Mesothelial cell of epicardium (in vitro differentiated cells): ENCODE measurements around the gene LMF1. TPM values are rescaled to one million over a fixed set of nuclear protein-coding genes. Genes with fewer than 3 reads are reported as not detected.

Source experiments
- DNase-seq, 2 experiments: peaks; one replicate each; pipeline ENCODE4 v3.0.0; 2021; ENCODE audit warnings: low spot score in 2 of 2; ENCODE audit not compliant: unreplicated experiment in 2 of 2
- H3K27ac Mint-ChIP-seq: 2 replicates; pipeline ENCODE4 v1.8.0; 2021; ENCODE audit warnings: mixed read lengths
- H3K27me3 Mint-ChIP-seq: 2 replicates; pipeline ENCODE4 v1.8.0; 2021; ENCODE audit warnings: low read depth, mixed read lengths
- H3K36me3 Mint-ChIP-seq: 2 replicates; pipeline ENCODE4 v1.8.0; 2021; ENCODE audit warnings: mixed read lengths
- H3K4me1 Mint-ChIP-seq: 2 replicates; pipeline ENCODE4 v1.8.0; 2021; ENCODE audit warnings: mixed read lengths
- H3K4me3 Mint-ChIP-seq: 2 replicates; pipeline ENCODE4 v1.8.0; 2021; ENCODE audit warnings: mild to moderate bottlenecking, moderate library complexity, mixed read lengths
- H3K9me3 Mint-ChIP-seq: 2 replicates; pipeline ENCODE4 v1.8.0; 2021; ENCODE audit warnings: mixed read lengths
- total RNA-seq: library from RNA; stranded (reverse); gene quantifications from 3 replicates; pipeline ENCODE4 v1.2.1, GENCODE V29; 2021
- TF ChIP-seq, protein P1 (sequence below): fragments of 200-600 bp; sonication (generic); IDR thresholded peaks from one replicate; pipeline ENCODE4 v1.5.0; 2021; ENCODE audit warnings: antibody characterized with exemption; ENCODE audit not compliant: unreplicated experiment

The LMF1 gene
- total RNA-seq, 1 donor from 2014 or later: 37.4 TPM

- Mint-ChIP-seq H3K4me1 (no peaks in the 10 kb centered on the region), H3K9me3 (no peaks in the 10 kb centered on the region), H3K27ac (no peak overlapping the region), H3K27me3 (no peaks in the 10 kb centered on the region), H3K4me3 (no peak overlapping the region), H3K36me3 (peaks cover 7% of the 10 kb centered on the region)
- TF ChIP-seq, protein P1, sequence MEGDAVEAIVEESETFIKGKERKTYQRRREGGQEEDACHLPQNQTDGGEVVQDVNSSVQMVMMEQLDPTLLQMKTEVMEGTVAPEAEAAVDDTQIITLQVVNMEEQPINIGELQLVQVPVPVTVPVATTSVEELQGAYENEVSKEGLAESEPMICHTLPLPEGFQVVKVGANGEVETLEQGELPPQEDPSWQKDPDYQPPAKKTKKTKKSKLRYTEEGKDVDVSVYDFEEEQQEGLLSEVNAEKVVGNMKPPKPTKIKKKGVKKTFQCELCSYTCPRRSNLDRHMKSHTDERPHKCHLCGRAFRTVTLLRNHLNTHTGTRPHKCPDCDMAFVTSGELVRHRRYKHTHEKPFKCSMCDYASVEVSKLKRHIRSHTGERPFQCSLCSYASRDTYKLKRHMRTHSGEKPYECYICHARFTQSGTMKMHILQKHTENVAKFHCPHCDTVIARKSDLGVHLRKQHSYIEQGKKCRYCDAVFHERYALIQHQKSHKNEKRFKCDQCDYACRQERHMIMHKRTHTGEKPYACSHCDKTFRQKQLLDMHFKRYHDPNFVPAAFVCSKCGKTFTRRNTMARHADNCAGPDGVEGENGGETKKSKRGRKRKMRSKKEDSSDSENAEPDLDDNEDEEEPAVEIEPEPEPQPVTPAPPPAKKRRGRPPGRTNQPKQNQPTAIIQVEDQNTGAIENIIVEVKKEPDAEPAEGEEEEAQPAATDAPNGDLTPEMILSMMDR: no peak
- DNase-seq: no peak
Observed at GRCh38 chr16:875182-876040, 95.4 kb downstream of the LMF1 start.

GRCh38 chr16:874366-875181 is 96.2 kb downstream of the LMF1 start:
- H3K4me3 Mint-ChIP-seq: no peak overlapping the region
- H3K27me3 Mint-ChIP-seq: no peaks in the 10 kb centered on the region
- TF ChIP-seq, protein P1: no peak
- no peaks in the 10 kb centered on the region for H3K9me3 Mint-ChIP-seq
- H3K36me3 Mint-ChIP-seq: peaks cover 7% of the 10 kb centered on the region
- no peak overlapping the region for H3K27ac Mint-ChIP-seq
- DNase-seq: peak in 1 of 2 experiments; percentile 11
- H3K4me1 Mint-ChIP-seq: no peaks in the 10 kb centered on the region

DNA sequence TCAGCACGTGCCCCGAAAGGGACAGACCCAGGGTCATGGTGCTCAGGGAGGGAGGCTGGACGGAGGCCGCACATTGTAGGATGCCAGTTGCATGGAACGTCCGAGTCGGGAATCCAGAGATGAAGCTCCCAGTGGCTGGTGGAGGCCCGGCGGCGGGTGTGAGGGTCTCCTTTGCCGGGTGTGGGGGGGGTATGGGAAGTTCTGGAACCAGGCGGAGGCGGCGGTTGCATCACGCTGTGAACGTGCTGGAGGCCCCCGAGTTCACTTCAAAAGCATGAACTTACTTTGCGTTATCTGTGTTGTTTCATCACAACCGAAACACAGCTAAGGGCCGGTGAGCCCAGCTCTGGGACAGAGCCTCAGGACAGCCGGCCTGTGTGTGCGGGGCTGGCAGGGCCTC is 96.9 kb downstream of the LMF1 start:
- TF ChIP-seq, protein P1: no peak
- Mint-ChIP-seq H3K36me3 (peaks cover 7% of the 10 kb centered on the region), H3K4me3 (no peak overlapping the region), H3K27me3 (no peaks in the 10 kb centered on the region), H3K27ac (no peak overlapping the region), H3K4me1 (no peaks in the 10 kb centered on the region), H3K9me3 (no peaks in the 10 kb centered on the region)
- DNase-seq: peak in 1 of 2 experiments; percentile 15

GRCh38 chr16:873243-873661 is 97.5 kb downstream of the LMF1 start:
- no peaks in the 10 kb centered on the region for H3K9me3 Mint-ChIP-seq
- peaks cover 7% of the 10 kb centered on the region for H3K36me3 Mint-ChIP-seq
- no peaks in the 10 kb centered on the region for H3K4me1 Mint-ChIP-seq
- no peak overlapping the region for H3K27ac Mint-ChIP-seq
- TF ChIP-seq, protein P1: no peak
- no peaks in the 10 kb centered on the region for H3K27me3 Mint-ChIP-seq
- H3K4me3 Mint-ChIP-seq: no peak overlapping the region
- peak in 1 of 2 experiments; percentile 14 for DNase-seq

DNA sequence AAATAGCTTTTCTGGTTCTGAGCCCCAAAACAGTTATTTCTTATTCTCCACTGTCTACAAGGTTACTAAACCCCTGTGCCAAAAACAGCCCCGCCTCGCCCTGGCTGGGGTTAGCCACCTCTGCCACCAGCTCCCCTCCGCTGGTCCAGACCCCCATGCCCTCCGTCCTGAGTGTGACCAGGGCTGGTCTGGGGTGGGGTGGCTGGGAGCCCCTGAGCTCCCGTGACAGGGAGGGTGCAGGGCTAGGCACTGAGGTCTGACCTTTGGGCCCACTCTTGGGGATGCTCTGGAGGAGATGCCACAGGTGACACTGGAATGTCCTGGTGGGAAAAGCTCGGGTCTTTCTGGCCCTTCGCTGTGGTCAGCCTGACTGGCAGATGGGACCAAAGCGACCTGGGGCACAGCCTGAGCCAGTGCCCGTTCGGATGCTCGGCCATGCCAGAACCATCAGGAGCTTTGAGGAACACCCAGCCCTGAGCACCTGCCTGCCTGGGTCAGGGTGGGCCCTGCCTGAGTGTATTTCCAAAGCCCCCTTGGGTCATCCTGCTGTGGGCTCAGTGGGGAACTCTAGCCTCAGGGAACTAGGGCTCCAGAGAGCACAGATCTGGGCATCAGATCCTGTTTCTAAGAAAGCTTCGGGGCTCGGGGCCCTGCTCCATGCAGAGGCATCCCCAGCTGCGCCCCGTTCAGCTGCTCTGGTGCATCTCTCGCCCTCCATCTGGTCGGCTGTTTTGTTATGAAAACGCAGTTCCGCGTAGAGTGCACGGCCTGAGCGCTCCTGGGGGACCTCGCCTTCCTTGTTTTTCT is 98.1 kb downstream of the LMF1 start:
- no peaks in the 10 kb centered on the region for H3K27me3 Mint-ChIP-seq
- no peaks in the 10 kb centered on the region for H3K4me1 Mint-ChIP-seq
- no peak overlapping the region for H3K4me3 Mint-ChIP-seq
- H3K36me3 Mint-ChIP-seq: peaks cover 7% of the 10 kb centered on the region
- no peaks in the 10 kb centered on the region for H3K9me3 Mint-ChIP-seq
- no peak for DNase-seq
- TF ChIP-seq, protein P1: no peak
- no peak overlapping the region for H3K27ac Mint-ChIP-seq
